HEK293 (cell line): ENCODE results near the gene PPIP5K2.

Source experiments
- ZSCAN23 ChIP-seq: fragments of 450-650 bp; formaldehyde crosslinking; IDR thresholded peaks from 2 replicates; pipeline ENCODE4 v1.5.1; 2016; ENCODE audit warnings: missing biosample characterization, missing genetic modification characterization
- TF ChIP-seq, protein P1 (sequence below): fragments of 450-650 bp; formaldehyde crosslinking; IDR thresholded peaks from 2 replicates; pipeline ENCODE4 v1.5.1; 2016; ENCODE audit warnings: missing biosample characterization, missing genetic modification characterization

DNA sequence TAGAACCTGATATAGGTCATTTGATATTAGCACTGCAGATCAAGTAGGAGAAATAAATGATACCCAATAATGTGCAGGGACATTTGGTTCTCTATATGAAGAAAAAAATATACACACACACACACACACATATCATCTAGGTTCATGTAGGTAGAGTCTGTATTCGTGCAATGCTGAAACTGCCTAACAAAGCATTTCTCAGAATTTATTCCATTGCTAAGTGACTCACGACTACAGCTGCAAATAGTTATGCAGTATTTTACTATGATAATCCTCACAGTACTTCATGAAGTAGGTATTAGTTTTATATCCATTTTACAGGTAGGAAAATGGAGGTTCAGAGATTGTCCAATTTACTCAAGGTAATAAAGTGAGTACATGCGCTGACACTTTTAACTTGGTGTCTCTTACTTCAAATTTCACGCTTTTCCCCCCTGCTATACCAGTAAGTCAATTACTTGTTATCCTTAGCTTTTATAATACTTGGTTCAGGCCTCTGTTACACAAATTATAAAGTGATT lies 2.6 kb upstream of the PPIP5K2 start:
- TF ChIP-seq, protein P1, sequence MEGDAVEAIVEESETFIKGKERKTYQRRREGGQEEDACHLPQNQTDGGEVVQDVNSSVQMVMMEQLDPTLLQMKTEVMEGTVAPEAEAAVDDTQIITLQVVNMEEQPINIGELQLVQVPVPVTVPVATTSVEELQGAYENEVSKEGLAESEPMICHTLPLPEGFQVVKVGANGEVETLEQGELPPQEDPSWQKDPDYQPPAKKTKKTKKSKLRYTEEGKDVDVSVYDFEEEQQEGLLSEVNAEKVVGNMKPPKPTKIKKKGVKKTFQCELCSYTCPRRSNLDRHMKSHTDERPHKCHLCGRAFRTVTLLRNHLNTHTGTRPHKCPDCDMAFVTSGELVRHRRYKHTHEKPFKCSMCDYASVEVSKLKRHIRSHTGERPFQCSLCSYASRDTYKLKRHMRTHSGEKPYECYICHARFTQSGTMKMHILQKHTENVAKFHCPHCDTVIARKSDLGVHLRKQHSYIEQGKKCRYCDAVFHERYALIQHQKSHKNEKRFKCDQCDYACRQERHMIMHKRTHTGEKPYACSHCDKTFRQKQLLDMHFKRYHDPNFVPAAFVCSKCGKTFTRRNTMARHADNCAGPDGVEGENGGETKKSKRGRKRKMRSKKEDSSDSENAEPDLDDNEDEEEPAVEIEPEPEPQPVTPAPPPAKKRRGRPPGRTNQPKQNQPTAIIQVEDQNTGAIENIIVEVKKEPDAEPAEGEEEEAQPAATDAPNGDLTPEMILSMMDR (tag by site-specific recombination), result no peak
- TF ChIP-seq ZSCAN23 (tag by site-specific recombination), result no peak
